ENCODE measurements around the gene KDM8. TPM values are rescaled to one million over a fixed set of nuclear protein-coding genes. Genes with fewer than 3 reads are reported as not detected.

The KDM8 gene
- total RNA-seq, 1 experiment from 2014 or later: 10.9 TPM

DNA sequence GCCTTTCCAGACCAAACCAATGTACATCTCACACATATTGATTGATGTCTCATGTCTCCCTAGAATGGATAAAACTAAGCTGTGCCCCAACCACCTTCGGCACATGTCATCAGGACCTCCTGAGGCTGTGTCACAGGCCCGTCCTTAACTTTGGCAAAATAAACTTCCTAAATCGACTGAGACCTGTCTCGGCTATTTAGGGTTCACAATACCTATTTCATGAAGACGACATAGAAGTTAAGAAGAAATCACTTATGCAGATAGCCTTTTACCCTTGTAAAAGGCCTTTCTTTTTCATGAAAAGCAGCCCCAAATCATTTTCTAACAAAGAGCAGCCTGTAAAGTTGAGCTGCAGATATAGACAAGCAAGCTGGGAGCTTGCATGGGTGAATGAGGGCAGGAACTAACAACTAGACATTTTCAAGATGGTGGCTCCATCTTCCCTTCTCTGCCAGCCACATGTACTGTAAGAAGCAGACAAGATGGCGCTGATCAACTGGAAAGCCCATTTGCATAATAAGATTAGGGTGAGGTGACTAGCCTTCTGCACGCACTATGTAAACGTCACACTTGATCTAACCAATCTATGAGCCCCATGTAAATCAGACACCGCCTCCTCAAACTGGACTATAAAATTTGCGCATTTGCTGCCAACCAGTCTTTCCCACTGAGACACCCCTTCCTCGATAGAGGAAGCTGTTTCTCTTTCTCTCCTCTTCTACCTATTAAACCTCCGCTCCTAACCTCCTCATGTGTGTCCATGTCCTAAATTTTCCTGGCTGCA is 4.7 kb upstream of the KDM8 start:
- no peak for ATAC-seq
- H3K4me1 Mint-ChIP-seq: peaks cover 22% of the 10 kb centered on the region

GRCh38 chr16:27199235-27199586 is 4.1 kb upstream of the KDM8 start:
- H3K36me3 Mint-ChIP-seq: no peaks in the 10 kb centered on the region
- no peak for DNase-seq (ENCODE audit: low spot score)
- CTCF ChIA-PET: interaction anchor here (0.6 to 2.0 kb wide), 5 partner anchors 18 to 178 kb away, joined by 3 to 14 read pairs (median 3); no protein-coding TSS in a partner anchor
- no peak for TF ChIP-seq ZNF138 (CRISPR knock-in tag; conservative IDR thresholded peaks at IDR 0.05)
- TF ChIP-seq ZSCAN18 (CRISPR knock-in tag; IDR thresholded peaks at IDR 0.05): no peak
- TF ChIP-seq, protein P1, sequence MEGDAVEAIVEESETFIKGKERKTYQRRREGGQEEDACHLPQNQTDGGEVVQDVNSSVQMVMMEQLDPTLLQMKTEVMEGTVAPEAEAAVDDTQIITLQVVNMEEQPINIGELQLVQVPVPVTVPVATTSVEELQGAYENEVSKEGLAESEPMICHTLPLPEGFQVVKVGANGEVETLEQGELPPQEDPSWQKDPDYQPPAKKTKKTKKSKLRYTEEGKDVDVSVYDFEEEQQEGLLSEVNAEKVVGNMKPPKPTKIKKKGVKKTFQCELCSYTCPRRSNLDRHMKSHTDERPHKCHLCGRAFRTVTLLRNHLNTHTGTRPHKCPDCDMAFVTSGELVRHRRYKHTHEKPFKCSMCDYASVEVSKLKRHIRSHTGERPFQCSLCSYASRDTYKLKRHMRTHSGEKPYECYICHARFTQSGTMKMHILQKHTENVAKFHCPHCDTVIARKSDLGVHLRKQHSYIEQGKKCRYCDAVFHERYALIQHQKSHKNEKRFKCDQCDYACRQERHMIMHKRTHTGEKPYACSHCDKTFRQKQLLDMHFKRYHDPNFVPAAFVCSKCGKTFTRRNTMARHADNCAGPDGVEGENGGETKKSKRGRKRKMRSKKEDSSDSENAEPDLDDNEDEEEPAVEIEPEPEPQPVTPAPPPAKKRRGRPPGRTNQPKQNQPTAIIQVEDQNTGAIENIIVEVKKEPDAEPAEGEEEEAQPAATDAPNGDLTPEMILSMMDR (IDR thresholded peaks at IDR 0.05): no peak
- TF ChIP-seq NFYB (CRISPR knock-in tag; conservative IDR thresholded peaks at IDR 0.05; ENCODE audit: low read depth): no peak
- TF ChIP-seq TEAD1 (CRISPR knock-in tag; IDR thresholded peaks at IDR 0.05): no peak
- no peak for TF ChIP-seq ZNF281 (CRISPR knock-in tag; IDR thresholded peaks at IDR 0.05)
- TF ChIP-seq NFE2L1 (CRISPR knock-in tag; IDR thresholded peaks at IDR 0.05): no peak
- TF ChIP-seq FOXK1 (CRISPR knock-in tag; IDR thresholded peaks at IDR 0.05): no peak
- TF ChIP-seq ZNF317 (CRISPR knock-in tag; IDR thresholded peaks at IDR 0.05; ENCODE audit: borderline replicate concordance, low read depth): no peak
- H3K4me1 Mint-ChIP-seq: peaks cover 23% of the 10 kb centered on the region
- no peak overlapping the region for H3K27ac Mint-ChIP-seq
- POLR2A ChIA-PET: interaction anchor here (0.9 kb wide), 1 partner anchor 118 kb away, joined by 3 read pairs; no protein-coding TSS in a partner anchor
- H3K9me3 Mint-ChIP-seq: peaks cover 20% of the 10 kb centered on the region
- peaks cover 4% of the 10 kb centered on the region for H3K27me3 Mint-ChIP-seq (ENCODE audit: low read depth)
- no peak overlapping the region for H3K4me3 Mint-ChIP-seq
- ATAC-seq: no peak

More for the DNA sequence above, 4.7 kb upstream of the KDM8 start:
- no peak for DNase-seq (ENCODE audit: low spot score)
- Mint-ChIP-seq H3K27ac (no peak overlapping the region), H3K27me3 (ENCODE audit: low read depth) (peaks cover 4% of the 10 kb centered on the region), H3K4me3 (no peak overlapping the region), H3K9me3 (peaks cover 20% of the 10 kb centered on the region), H3K36me3 (no peaks in the 10 kb centered on the region)
- ChIA-PET CTCF (interaction anchor here (1.0 to 2.0 kb wide), 7 partner anchors 14 to 157 kb away, joined by 3 to 14 read pairs (median 3); no protein-coding TSS in a partner anchor), POLR2A (interaction anchor here (0.9 kb wide), 1 partner anchor 119 kb away, joined by 3 read pairs; no protein-coding TSS in a partner anchor)
- TF ChIP-seq SP1 (CRISPR knock-in tag; conservative IDR thresholded peaks at IDR 0.05): no peak
- TF ChIP-seq, protein P2, sequence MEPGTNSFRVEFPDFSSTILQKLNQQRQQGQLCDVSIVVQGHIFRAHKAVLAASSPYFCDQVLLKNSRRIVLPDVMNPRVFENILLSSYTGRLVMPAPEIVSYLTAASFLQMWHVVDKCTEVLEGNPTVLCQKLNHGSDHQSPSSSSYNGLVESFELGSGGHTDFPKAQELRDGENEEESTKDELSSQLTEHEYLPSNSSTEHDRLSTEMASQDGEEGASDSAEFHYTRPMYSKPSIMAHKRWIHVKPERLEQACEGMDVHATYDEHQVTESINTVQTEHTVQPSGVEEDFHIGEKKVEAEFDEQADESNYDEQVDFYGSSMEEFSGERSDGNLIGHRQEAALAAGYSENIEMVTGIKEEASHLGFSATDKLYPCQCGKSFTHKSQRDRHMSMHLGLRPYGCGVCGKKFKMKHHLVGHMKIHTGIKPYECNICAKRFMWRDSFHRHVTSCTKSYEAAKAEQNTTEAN (CRISPR knock-in tag; IDR thresholded peaks at IDR 0.05): no peak
- no peak for TF ChIP-seq ZNF232 (CRISPR knock-in tag; IDR thresholded peaks at IDR 0.05)
- TF ChIP-seq, protein P3, sequence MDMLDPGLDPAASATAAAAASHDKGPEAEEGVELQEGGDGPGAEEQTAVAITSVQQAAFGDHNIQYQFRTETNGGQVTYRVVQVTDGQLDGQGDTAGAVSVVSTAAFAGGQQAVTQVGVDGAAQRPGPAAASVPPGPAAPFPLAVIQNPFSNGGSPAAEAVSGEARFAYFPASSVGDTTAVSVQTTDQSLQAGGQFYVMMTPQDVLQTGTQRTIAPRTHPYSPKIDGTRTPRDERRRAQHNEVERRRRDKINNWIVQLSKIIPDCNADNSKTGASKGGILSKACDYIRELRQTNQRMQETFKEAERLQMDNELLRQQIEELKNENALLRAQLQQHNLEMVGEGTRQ (CRISPR knock-in tag; IDR thresholded peaks at IDR 0.05): no peak
- TF ChIP-seq, protein P4, sequence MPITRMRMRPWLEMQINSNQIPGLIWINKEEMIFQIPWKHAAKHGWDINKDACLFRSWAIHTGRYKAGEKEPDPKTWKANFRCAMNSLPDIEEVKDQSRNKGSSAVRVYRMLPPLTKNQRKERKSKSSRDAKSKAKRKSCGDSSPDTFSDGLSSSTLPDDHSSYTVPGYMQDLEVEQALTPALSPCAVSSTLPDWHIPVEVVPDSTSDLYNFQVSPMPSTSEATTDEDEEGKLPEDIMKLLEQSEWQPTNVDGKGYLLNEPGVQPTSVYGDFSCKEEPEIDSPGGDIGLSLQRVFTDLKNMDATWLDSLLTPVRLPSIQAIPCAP (CRISPR knock-in tag; IDR thresholded peaks at IDR 0.05): no peak
- TF ChIP-seq HMGA2 (CRISPR knock-in tag; IDR thresholded peaks at IDR 0.05): no peak
- no peak for TF ChIP-seq NFATC4 (CRISPR knock-in tag; IDR thresholded peaks at IDR 0.05)
